HL-60 (cell line): Measurements from ENCODE around the gene COPS9.

Experiments used
- POLR2AphosphoS5 ChIP-seq: IDR thresholded peaks from 2 replicates; pipeline ENCODE4 v1.6.1; 2012; ENCODE audit warnings: low read depth
- TF ChIP-seq, protein P1 (sequence below): IDR thresholded peaks from one replicate; pipeline ENCODE4 v1.5.1; 2011; ENCODE audit warnings: low read length, control low read depth, inconsistent platforms; ENCODE audit not compliant: insufficient read depth
- TF ChIP-seq, protein P2 (sequence below): IDR thresholded peaks from 2 replicates; pipeline ENCODE4 v1.6.1; 2012; ENCODE audit warnings: low read depth; ENCODE audit not compliant: insufficient replicate concordance

GRCh38 chr2:240107477-240107796 lies 28.7 kb downstream of the COPS9 start:
- TF ChIP-seq POLR2AphosphoS5, result no peak
- TF ChIP-seq, protein P1, sequence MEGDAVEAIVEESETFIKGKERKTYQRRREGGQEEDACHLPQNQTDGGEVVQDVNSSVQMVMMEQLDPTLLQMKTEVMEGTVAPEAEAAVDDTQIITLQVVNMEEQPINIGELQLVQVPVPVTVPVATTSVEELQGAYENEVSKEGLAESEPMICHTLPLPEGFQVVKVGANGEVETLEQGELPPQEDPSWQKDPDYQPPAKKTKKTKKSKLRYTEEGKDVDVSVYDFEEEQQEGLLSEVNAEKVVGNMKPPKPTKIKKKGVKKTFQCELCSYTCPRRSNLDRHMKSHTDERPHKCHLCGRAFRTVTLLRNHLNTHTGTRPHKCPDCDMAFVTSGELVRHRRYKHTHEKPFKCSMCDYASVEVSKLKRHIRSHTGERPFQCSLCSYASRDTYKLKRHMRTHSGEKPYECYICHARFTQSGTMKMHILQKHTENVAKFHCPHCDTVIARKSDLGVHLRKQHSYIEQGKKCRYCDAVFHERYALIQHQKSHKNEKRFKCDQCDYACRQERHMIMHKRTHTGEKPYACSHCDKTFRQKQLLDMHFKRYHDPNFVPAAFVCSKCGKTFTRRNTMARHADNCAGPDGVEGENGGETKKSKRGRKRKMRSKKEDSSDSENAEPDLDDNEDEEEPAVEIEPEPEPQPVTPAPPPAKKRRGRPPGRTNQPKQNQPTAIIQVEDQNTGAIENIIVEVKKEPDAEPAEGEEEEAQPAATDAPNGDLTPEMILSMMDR, result no peak
- TF ChIP-seq, protein P2, sequence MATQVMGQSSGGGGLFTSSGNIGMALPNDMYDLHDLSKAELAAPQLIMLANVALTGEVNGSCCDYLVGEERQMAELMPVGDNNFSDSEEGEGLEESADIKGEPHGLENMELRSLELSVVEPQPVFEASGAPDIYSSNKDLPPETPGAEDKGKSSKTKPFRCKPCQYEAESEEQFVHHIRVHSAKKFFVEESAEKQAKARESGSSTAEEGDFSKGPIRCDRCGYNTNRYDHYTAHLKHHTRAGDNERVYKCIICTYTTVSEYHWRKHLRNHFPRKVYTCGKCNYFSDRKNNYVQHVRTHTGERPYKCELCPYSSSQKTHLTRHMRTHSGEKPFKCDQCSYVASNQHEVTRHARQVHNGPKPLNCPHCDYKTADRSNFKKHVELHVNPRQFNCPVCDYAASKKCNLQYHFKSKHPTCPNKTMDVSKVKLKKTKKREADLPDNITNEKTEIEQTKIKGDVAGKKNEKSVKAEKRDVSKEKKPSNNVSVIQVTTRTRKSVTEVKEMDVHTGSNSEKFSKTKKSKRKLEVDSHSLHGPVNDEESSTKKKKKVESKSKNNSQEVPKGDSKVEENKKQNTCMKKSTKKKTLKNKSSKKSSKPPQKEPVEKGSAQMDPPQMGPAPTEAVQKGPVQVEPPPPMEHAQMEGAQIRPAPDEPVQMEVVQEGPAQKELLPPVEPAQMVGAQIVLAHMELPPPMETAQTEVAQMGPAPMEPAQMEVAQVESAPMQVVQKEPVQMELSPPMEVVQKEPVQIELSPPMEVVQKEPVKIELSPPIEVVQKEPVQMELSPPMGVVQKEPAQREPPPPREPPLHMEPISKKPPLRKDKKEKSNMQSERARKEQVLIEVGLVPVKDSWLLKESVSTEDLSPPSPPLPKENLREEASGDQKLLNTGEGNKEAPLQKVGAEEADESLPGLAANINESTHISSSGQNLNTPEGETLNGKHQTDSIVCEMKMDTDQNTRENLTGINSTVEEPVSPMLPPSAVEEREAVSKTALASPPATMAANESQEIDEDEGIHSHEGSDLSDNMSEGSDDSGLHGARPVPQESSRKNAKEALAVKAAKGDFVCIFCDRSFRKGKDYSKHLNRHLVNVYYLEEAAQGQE, result no peak
